Tibial nerve (tissue), 4 donors: ENCODE measurements around the gene CYP4F3.

Experiments
- CTCF ChIP-seq, 5 experiments: fragments of 200-600 bp in 3 of 5; fragments of 450-650 bp in 2 of 5; sonication (generic) in 3 of 5; IDR thresholded peaks; one replicate each; pipeline ENCODE4 v1.5.1; 2016 to 2019; ENCODE audit warnings: antibody characterized with exemption in 5 of 5, mild to moderate bottlenecking in 3 of 5, moderate library complexity in 2 of 5
- EP300 ChIP-seq, 2 donors: sonication (generic); formaldehyde crosslinking; IDR thresholded peaks; one replicate each; pipeline ENCODE4 v1.6.1; 2017; ENCODE audit warnings: antibody characterized with exemption in 2 of 2, mild to moderate bottlenecking in 1 of 2
- POLR2A ChIP-seq, 2 donors: fragments of 450-650 bp; IDR thresholded peaks; one replicate each; pipeline ENCODE4 v1.6.1; 2017; ENCODE audit warnings: antibody characterized with exemption in 2 of 2, mild to moderate bottlenecking in 2 of 2, moderate library complexity in 2 of 2

GRCh38 chr19:15644816-15645215 lies 4.1 kb downstream of the CYP4F3 start:
- no peak for TF ChIP-seq CTCF (IDR thresholded peaks at IDR 0.05)
- no peak for TF ChIP-seq POLR2A (IDR thresholded peaks at IDR 0.05)
- no peak for TF ChIP-seq EP300 (IDR thresholded peaks at IDR 0.05)
